HUES6 (cell line): Measurements from ENCODE around the gene MED29.

Experiments
- H3K27ac ChIP-seq: 2 replicates; pipeline ENCODE4 v1.7.0; 2013; ENCODE audit warnings: low read depth, mild to moderate bottlenecking, low read length, inconsistent platforms
- H3K27me3 ChIP-seq: 2 replicates; pipeline ENCODE4 v1.6.1; 2013; ENCODE audit warnings: low read length; ENCODE audit not compliant: control insufficient read depth, insufficient read depth
- H3K36me3 ChIP-seq: 2 replicates; pipeline ENCODE4 v1.6.1; 2013; ENCODE audit warnings: low read length; ENCODE audit not compliant: control insufficient read depth, insufficient read depth
- H3K4me1 ChIP-seq: 2 replicates; pipeline ENCODE4 v1.6.1; 2013; ENCODE audit warnings: low read length; ENCODE audit not compliant: control insufficient read depth, insufficient read depth
- H3K4me3 ChIP-seq: 2 replicates; pipeline ENCODE4 v1.5.1; 2013; ENCODE audit warnings: low read depth, low read length
- H3K9ac ChIP-seq: one replicate; pipeline ENCODE4 v1.6.1; 2013; ENCODE audit warnings: mild to moderate bottlenecking, low read length
- H3K9me3 ChIP-seq: 2 replicates; pipeline ENCODE4 v1.6.1; 2013; ENCODE audit warnings: low read depth, low read length; ENCODE audit not compliant: control insufficient read depth, insufficient read depth

MED29 gene

GRCh38 chr19:39390751-39391437, at the start of gene MED29, which contains the start of gene PAF1:
MED29 (plus strand) TSS chr19:39391378; CDS start chr19:39391423, 45 bp downstream.
PAF1 (minus strand) TSS chr19:39391106; CDS start chr19:39390864, 242 bp downstream.
- peaks cover 5% of the 10 kb centered on the region; the same call in 1 of the 2 replicates for H3K4me1 ChIP-seq
- peak within 1 kb of the TSS; percentile 93 for H3K9ac ChIP-seq
- H3K36me3 ChIP-seq: peaks cover 56% of the 10 kb centered on the region
- H3K4me3 ChIP-seq: peak within 1 kb of the TSS; percentile 88
- peak within 1 kb of the TSS; percentile 85 for H3K27ac ChIP-seq
- H3K27me3 ChIP-seq: no peaks in the 10 kb centered on the region
- no peaks in the 10 kb centered on the region for H3K9me3 ChIP-seq

DNA sequence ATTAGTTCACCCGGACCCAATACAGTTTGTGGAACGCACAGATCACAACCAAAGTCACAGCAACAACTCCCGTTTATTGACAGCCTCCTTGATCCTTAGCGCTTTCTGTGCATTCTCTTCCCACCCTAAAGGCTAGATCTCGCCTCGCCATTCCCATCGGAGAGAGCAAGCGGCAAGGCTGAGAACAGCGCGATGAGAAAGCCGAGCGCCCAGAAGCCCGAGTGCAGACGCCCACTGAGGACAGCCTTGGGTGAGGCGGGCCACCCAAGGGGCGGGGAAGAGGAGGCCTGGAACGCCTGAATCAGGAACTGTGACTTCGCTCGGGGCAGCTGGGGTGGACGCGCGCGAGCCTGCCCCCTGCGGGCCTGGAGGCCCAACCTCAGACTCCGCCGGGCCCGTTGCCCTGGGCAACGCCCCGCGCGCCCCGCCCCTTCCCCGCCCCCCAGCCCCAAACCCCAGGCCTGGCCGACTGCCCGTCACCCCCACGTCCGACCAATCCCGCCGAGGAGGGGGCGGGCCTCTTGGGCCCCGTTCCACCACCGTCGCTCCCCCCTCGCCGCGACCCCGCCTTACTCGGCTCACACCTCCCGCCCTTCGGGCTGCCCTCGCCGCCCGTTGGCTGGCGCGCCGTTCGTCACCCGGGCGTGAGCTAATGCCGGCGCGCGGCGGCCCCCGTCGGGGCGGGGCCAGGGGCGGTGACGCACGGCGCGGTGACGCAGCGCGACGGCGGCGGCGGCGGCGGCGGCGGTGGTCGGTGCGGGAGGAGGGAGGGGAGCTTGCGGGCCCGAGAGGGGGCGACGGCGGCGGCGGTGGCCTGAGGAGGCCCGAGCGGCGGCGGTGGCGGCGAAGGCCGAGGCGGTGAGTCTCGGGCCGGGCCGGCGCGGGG, 49.2 kb upstream of the MED29 start, which contains the start of gene SAMD4B:
Gene SAMD4B (plus strand): TSS at position 703 of the 886 bp plus-strand sequence. CDS start 14,473 bp downstream, outside the sequence.
- H3K9me3 ChIP-seq: no peaks in the 10 kb centered on the region
- peak within 1 kb of the TSS; percentile 88 for H3K4me3 ChIP-seq
- peak within 1 kb of the TSS; percentile 78 for H3K9ac ChIP-seq
- H3K4me1 ChIP-seq: peaks cover 13% of the 10 kb centered on the region
- no peaks in the 10 kb centered on the region; the same call in 1 of the 2 replicates for H3K27me3 ChIP-seq
- H3K36me3 ChIP-seq: peaks cover 11% of the 10 kb centered on the region; the same call in 1 of the 2 replicates
- H3K27ac ChIP-seq: peak within 1 kb of the TSS; percentile 62; the same call in 1 of the 2 replicates

DNA sequence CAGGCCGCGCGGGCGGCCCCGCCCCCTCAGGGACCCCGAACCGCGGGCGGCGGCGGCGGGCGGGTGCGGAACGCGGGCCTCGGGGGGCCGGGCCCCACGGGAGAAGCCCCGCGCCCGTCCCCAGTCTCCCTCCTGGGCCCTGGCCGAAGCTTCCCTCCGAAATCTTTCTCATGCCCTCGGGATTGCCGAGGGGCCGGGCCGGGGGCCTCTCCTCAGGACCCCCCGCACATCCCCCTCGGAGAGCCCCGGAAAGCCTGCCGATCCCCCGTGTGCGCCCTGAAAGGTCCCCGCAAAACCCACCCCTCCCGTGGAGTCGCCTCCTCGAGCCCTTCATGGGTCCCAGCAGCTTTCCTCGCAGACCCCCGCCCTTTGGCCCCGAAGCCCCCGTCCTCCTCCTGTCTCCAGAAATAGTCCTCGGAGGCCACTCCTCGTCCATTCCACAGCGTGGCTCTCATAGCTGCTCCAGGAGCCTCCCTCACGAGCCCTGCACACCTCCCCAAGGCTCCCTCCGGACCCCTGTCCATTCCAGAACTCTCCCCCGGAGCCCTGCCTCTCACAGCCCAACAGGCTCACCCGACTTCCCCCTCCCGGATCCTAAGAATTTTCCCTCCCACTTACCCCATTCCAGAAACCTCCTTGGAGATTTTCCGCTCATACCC, 48.4 kb upstream of the MED29 start:
- Histone ChIP-seq H3K27ac (peak overlapping the region; percentile 62; the same call in 1 of the 2 replicates), H3K36me3 (peaks cover 15% of the 10 kb centered on the region; the same call in 1 of the 2 replicates), H3K9ac (peak overlapping the region; percentile 69), H3K9me3 (no peaks in the 10 kb centered on the region), H3K4me1 (peaks cover 13% of the 10 kb centered on the region), H3K27me3 (no peaks in the 10 kb centered on the region; the same call in 1 of the 2 replicates), H3K4me3 (peak overlapping the region; percentile 88)

- Histone ChIP-seq H3K4me1 (peaks cover 9% of the 10 kb centered on the region), H3K9ac (no peak overlapping the region), H3K9me3 (no peaks in the 10 kb centered on the region), H3K36me3 (peaks cover 41% of the 10 kb centered on the region), H3K27me3 (no peaks in the 10 kb centered on the region; the same call in 1 of the 2 replicates), H3K27ac (no peak overlapping the region), H3K4me3 (no peak overlapping the region)
Observed at GRCh38 chr19:39345956-39346355, 45.2 kb upstream of the MED29 start.

GRCh38 chr19:39347332-39348164, 43.6 kb upstream of the MED29 start:
- Histone ChIP-seq H3K9me3 (no peaks in the 10 kb centered on the region), H3K4me1 (peaks cover 8% of the 10 kb centered on the region; the same call in 1 of the 2 replicates), H3K9ac (no peak overlapping the region), H3K4me3 (no peak overlapping the region), H3K36me3 (peaks cover 56% of the 10 kb centered on the region), H3K27me3 (no peaks in the 10 kb centered on the region; the same call in 1 of the 2 replicates), H3K27ac (no peak overlapping the region)

DNA sequence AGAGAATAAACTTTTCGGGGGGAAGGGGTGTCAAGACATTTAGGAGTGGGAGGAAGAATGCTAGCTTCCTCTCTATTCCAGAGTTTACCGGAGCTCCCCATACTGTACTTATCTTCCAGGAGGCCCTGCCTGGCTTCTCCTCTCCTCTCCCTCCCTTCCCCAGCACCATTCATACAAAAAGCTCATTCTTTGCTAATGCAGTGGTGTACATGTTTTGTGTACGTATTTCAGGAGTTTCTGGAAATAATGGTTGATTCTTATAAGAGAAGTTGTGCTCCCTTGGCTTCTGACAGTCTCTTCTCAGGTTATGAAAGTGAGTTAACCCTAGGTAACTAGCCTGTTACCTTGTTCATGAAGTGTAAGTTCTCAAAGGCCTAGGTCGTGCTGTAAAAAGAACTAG, 41.9 kb upstream of the MED29 start:
- Histone ChIP-seq H3K9ac (no peak overlapping the region), H3K4me1 (peaks cover 4% of the 10 kb centered on the region; the same call in 1 of the 2 replicates), H3K27me3 (no peaks in the 10 kb centered on the region), H3K36me3 (peaks cover 68% of the 10 kb centered on the region), H3K27ac (no peak overlapping the region), H3K9me3 (no peaks in the 10 kb centered on the region), H3K4me3 (no peak overlapping the region)

DNA sequence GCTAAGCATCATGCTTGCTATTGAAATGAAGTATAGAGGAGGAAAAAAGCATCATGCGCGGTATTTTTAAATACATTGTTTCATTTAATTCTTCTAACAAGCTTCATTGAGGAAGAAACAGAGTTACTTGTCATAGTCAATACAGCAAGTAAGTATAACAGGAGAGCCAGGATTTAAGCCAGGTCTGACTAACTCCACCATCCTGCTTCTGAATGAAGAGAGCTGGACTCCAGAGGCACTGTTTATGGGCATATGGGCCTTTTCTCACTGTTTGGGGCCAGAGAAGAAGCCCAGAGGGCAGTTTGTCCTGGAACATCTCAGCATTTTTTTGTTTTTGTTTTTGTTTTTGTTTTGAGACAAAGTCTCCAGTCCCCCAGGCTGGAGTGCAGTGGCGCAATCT, 41.0 kb upstream of the MED29 start:
- no peak overlapping the region for H3K9ac ChIP-seq

GRCh38 chr19:39351537-39352064, 39.6 kb upstream of the MED29 start:
- no peaks in the 10 kb centered on the region for H3K4me1 ChIP-seq
- no peak overlapping the region for H3K9ac ChIP-seq
- H3K36me3 ChIP-seq: peaks cover 78% of the 10 kb centered on the region
- H3K9me3 ChIP-seq: no peaks in the 10 kb centered on the region
- no peak overlapping the region for H3K4me3 ChIP-seq
- H3K27me3 ChIP-seq: no peaks in the 10 kb centered on the region
- no peak overlapping the region for H3K27ac ChIP-seq

More for the DNA sequence above, 41.0 kb upstream of the MED29 start:
- Histone ChIP-seq H3K36me3 (peaks cover 74% of the 10 kb centered on the region), H3K4me1 (peaks cover 4% of the 10 kb centered on the region; the same call in 1 of the 2 replicates), H3K27me3 (no peaks in the 10 kb centered on the region), H3K27ac (no peak overlapping the region), H3K9me3 (no peaks in the 10 kb centered on the region), H3K4me3 (no peak overlapping the region)

DNA sequence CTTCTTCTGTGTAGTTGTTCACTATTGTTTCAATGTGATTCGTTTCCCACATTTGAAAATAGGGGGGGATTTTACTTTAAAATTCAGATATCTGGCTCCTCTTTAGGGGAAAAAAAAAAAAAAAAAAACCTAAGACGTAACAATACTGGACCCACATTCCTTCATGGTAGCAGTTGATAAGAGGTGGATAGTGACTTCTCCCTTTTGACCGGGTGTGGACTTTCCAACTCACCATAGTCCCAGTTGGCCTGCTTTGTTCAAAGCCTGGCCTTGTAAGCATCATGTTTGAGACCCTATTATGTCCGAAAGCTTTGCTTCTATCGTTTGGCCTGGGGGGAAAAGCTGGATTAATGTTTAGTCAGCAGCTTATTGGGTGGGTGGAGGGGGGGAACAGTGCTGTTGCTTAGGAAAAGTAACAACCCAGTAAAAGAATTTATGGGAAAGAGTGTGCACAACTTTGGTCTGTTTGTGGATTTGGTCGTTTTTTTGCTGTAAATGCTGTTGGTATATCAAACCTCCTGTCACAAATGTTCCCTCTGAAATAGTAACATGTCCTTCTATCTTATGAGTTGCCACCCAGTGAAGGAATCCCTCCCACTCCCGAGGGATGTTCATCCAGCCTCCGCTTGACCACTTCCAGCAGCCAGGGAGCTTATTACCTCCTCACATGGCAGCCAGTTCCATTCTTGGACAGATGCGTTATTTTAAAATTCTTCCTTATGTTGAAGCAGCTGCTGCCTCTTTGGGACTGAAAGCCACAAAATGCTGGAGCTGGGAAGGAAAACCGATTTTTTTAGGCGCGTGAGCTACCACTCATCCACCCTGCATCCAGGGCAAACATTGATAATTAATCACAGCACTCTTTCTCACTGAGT, 38.6 kb upstream of the MED29 start:
- no peaks in the 10 kb centered on the region for H3K27me3 ChIP-seq
- H3K9me3 ChIP-seq: no peaks in the 10 kb centered on the region
- peaks cover 87% of the 10 kb centered on the region for H3K36me3 ChIP-seq
- H3K4me1 ChIP-seq: no peaks in the 10 kb centered on the region
- no peak overlapping the region for H3K9ac ChIP-seq
- H3K27ac ChIP-seq: no peak overlapping the region
- H3K4me3 ChIP-seq: no peak overlapping the region
